Endothelial cell of umbilical vein (primary cell): ENCODE results near the gene SMIM11.
"Not testable (repeated sequence)": the region's sequence is repeated elsewhere in the genome, so short reads cannot be mapped to it uniquely, and the experiment has no call there.

ENCODE experiments used
- CTCF ChIP-seq, 2 donors: IDR thresholded peaks; 1 replicate in 1 of 2; 2 replicates in 1 of 2; pipeline ENCODE4 v1.5.1; 2011; ENCODE audit warnings: low read length in 2 of 2, mild to moderate bottlenecking in 2 of 2, moderate library complexity in 2 of 2, control low read depth in 1 of 2, inconsistent platforms in 1 of 2, low read depth in 1 of 2; ENCODE audit not compliant: insufficient read depth in 1 of 2; ENCODE audit errors: extremely low read depth in 1 of 2
- EZH2 ChIP-seq: IDR thresholded peaks from 2 replicates; pipeline ENCODE4 v1.6.1; 2012; ENCODE audit warnings: borderline replicate concordance, low read depth, mild to moderate bottlenecking, moderate library complexity, low read length, inconsistent platforms; ENCODE audit not compliant: severe bottlenecking
- FOS ChIP-seq: IDR thresholded peaks from 2 replicates; pipeline ENCODE4 v1.6.1; 2011; ENCODE audit warnings: mild to moderate bottlenecking, low read length, moderate library complexity, borderline replicate concordance; ENCODE audit not compliant: insufficient read depth
- POLR2A ChIP-seq: IDR thresholded peaks from 2 replicates; pipeline ENCODE4 v1.6.1; 2012; ENCODE audit warnings: low read depth, mild to moderate bottlenecking, control low read depth, low read length

GRCh38 chr21:34383138-34383537, 7.8 kb downstream of the SMIM11 start:
- TF ChIP-seq CTCF (IDR thresholded peaks at IDR 0.05; ENCODE audit: extremely low read depth in 1 of 2, insufficient read depth in 1 of 2, low read depth in 1 of 2, low read length in 2 of 2); POLR2A; EZH2; FOS: not testable (repeated sequence)
